GM21515 (cell line): ENCODE results near the gene RIMBP2.

Experiments
- ATAC-seq: cut with Tn5 transposase; IDR thresholded peaks from one replicate; pipeline ENCODE4 v1.9.1; 2021; ENCODE audit not compliant: unreplicated experiment

The RIMBP2 gene

DNA sequence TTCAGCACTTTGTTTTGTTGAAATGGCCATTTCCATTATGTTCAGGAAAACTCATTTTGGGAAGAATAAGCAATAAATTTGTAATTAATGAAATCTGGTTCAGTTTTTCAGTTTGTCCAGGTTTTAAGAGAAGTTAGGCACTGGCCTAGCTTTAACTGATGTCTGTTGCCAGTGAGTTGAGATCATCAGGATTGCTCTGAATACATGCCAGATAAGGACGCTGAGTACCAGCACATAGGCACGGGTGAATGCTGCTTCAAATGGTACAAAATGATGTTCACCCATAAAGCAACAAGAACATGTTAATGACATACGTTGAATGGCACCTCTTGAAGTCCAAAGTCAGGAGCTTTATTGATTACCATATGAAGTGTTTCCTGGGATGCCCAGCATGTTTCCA, 331.9 kb downstream of the RIMBP2 start:
- no peak for ATAC-seq

- no peak for ATAC-seq
Measured at GRCh38 chr12:130382818-130383217, 333.3 kb downstream of the RIMBP2 start.

- no peak for ATAC-seq
Measured at GRCh38 chr12:130375296-130376287, 340.5 kb downstream of the RIMBP2 start.

DNA sequence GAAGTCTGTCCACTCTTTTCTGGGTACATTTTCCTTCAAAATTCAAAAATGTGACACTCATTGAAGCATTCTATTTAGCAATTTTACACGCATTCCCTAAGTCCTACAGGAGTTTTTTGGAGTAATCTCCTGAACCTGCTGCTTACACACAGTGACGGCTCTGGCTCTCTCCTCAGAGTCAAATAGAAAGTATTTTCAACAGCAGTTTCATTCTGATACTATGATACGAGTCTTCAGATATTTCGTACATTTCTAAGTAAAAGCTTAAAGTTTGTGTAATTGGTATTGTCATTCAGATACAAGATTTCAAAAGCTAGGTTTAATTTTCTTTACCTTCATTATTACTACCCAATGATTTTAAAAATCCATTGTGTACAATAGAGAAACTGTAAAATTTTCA, 342.0 kb downstream of the RIMBP2 start:
- no peak for ATAC-seq

DNA sequence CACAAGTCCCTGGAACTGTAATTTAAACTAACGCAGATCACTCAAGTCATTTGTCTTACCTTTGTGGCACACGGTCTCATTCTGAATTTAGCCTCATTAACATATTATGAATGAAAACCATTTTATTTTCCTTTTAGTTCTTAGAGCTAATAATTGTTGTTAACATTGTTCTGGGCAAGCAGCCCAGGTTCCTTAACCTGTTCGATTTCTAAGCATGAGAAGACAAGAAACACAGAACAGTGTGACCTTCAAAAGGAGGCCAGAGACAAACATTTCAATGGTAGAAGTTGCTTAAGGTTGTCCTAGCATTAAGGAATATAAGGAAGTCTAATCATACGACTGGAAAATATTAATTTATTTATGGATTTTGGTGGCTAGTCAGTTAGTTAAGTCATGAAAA, 343.2 kb downstream of the RIMBP2 start:
- no peak for ATAC-seq

GRCh38 chr12:130371296-130371695, 344.8 kb downstream of the RIMBP2 start:
- no peak for ATAC-seq

- ATAC-seq, result no peak
Measured at GRCh38 chr12:130369816-130370215, 346.3 kb downstream of the RIMBP2 start.

GRCh38 chr12:130367523-130367922, 348.6 kb downstream of the RIMBP2 start:
- no peak for ATAC-seq

DNA sequence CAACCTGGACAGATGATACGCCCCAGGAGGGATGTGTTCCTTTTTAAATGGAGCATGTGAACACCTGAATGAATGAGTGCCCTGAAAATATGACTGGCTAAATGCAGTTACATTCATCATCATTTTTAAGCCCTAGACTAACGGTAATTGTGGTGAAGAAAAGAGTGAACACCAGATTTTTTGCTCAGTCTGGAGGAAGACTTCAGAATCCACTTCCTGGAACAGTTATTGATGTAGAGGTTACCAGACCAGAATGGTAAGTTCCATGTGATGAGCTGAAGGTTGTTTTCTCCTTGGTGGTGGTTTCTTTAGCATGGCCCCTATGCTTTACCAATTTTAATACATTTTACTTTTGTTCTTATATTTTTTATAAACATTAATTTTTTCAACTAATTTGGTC, 349.1 kb downstream of the RIMBP2 start:
- ATAC-seq, result no peak

DNA sequence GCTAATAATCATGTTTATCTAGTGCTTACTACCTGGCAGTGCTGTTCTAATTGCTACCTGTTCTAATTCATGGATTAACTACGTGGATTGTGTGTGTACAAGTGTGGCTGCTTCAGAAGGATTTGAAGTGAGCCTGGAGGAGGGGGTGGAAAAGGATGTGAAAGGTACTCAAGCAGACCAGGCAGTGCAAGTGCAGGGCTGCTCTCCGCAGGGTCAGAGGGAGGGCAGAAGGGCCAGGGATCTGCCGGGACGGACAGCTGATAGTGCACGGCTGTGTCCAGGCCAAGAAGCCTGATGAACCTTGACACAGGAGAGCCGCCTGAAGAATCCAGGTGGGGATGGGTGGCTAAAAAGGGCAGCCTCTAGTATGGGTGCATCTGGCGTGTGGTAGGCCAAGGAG, 349.9 kb downstream of the RIMBP2 start:
- no peak for ATAC-seq

GRCh38 chr12:130364578-130364977, 351.5 kb downstream of the RIMBP2 start:
- ATAC-seq, result no peak

DNA sequence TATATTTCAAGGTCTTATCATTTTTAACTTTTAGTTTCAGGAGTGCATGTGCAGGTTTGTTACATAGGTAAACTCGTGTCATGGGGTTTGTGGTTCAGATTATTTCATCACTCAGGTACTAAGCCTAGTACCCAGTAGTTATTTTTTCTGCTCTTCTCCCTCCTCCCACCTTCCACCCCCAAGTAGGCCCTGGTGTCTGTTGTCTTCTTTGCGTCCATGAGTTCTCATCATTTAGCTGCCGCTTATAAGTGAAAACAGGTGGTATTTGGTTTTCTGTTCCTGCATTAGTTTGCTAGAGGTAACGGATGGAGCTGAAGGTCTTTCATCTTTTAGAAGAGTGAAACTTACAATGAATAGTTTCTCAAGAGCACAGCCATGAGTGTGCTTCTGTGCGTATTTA, 354.0 kb downstream of the RIMBP2 start:
- ATAC-seq, result no peak

DNA sequence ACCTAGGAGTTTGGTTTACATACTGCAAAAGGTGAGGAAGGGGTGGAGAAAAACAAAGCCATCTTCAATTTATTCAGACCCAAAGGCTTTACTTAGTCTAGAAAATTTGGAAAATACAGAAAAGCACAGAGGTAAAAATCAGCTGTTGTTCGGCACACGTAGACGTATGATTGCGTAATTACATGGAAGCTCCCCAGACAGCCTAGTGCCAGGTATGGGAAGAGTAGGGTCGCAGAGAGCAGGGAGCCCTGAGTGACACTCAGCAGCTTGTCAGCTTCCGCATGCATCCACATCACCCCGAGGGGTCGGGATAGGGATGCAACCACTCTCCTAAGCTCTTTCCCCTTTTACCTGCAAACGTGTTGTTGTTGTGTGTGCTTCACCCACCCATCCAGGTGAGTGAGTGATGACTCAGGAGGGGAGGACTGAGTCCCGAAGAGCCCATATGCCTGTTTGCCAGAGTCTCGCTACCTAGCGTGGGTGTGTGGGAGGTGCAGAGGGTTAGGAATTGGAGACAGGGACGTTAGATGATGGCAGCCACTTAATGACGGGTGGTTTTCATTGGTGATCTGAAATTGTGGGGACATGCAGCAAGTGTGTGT, 358.3 kb downstream of the RIMBP2 start:
- no peak for ATAC-seq

DNA sequence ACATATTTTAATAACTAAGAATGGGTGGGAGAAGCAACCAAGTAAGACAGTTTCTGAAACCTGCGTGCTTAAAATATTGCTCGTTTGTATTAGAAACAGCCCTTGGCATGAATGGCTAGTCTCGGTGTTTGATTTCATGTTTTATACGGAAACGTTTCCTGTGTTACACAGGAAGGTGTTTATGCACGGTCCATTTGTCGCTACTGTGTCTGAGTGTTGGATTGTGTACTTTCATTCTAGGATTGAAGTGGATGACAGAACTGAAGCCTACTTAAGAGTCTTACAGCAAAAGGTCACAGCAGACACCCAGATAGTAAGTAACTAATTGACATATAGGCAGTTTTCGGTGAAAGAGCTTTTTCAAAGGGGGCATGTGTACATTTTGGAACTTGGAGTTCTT, 358.9 kb downstream of the RIMBP2 start:
- no peak for ATAC-seq

GRCh38 chr12:130356222-130356621, 359.9 kb downstream of the RIMBP2 start:
- ATAC-seq, result no peak

DNA sequence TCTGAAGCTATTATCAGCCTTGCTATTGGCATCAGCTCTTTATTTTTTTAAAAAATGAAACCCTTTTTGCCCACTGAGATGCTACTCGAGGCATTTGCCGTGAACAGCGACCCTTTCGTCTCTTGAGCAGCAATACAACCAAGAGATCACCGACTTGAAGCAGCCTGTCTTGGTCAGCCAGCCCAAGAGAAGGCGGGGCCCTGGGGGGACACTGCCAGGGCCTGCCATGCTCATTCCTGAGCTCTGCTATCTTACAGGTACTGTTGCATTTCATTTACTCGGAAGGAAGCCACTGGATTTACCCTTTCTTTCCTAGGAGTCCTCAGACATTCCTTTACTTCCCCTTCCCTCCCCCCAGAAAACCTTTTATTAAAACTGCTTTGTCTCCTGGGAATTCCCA, 361.7 kb downstream of the RIMBP2 start:
- no peak for ATAC-seq

- no peak for ATAC-seq
Measured at GRCh38 chr12:130353081-130353480, 363.0 kb downstream of the RIMBP2 start.

- no peak for ATAC-seq
Measured at GRCh38 chr12:130351326-130351725, 364.8 kb downstream of the RIMBP2 start.

DNA sequence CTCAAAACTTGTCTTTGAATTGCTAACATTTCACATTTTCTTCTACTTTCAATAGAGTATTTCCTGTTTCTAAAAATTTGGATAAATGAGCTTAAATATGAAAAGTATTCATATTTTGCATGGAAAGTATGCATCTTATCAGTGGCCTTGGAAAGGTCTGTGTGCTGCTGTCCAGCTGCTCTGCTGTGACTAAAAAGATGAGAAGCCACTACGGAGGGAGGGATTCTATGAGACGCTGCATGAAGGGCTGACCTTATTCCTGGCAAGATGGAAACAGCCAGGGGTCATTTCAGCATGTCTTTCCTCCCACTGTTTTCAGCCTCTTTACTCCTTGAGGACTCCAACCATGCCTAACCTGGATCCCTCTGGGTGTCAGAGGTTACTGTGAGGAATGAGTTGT, 365.4 kb downstream of the RIMBP2 start:
- ATAC-seq, result no peak

DNA sequence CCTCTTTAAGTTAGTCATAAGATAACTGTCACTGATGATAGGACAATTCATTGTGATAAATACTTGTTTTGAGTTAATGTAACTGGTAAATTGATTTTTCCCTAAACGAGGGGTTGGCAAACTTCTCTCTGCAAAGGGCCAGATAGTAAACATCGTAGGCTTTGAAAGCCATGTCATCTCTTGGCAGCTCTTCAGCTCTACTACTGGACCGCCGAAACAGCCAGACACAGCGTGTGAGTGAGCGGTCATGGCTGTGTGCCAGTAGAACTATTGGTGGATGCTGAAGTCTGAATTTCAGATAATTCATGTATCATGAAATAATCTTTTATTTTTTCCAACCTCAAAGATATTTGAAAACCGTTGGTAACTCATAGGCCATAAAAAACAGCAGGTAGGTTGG, 368.5 kb downstream of the RIMBP2 start:
- no peak for ATAC-seq
